T-helper 1 cell (primary cell): Measurements from ENCODE around the gene RESF1.

ENCODE experiments used
- DNase-seq, 5 donors: peaks; one replicate each; pipeline ENCODE4 v3.0.0-alpha.2; 2012 to 2020

The RESF1 gene

DNA sequence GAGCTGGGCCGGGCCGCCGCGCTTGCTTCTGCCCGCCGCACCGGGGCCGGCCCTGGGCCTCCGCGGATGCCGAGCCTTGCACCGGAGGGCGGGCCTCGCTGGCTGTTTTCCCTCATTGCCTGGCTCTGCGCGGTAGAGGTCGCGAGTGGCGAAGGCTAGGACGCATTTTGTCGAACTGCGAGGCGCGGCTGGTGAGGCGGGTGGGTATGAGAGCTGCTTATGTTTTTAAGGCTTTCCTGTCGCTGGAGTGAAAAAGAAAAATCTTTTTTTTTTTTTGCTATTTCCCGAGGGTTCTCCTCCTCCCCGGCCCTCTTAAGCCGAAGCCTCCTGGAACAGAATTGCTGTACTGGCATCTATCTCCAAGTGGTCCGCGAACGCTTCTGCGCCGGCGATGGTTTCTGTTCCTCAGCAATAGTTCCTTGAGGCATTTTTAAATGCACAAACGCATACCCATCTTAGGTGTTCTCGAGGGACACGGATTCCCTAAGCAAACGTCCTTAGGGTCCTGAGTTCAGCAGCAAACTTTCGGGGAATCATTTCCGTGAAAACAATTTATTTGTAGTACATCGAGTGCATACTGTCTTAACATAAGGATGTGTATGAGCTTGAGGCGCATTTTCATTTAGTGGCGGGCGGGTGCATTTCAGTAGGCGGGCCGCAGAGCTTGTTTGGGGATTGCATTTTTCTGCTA is 631 bp downstream of the RESF1 start:
- peak in 4 of 5 donors; percentile 23 to 77 (median 60) for DNase-seq

DNA sequence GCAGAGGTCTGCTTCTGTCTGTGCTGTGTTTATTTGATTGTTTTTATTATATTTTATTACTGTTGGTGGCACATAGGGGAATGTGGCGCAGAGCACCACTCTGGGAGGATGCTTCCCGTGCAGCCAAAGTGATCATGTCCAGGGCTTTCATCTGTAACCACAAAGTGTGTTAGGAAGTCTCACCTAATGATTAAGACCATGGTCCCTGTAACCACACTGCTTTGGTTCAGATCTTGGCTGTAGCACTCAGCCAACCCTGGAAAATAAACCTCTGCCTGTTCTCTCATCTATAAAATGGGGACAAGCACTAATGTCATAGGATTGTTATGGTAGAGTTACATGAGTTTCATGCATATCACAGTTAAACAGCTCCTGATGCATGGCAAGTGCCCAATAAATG is 1.9 kb downstream of the RESF1 start:
- DNase-seq: no peak

DNA sequence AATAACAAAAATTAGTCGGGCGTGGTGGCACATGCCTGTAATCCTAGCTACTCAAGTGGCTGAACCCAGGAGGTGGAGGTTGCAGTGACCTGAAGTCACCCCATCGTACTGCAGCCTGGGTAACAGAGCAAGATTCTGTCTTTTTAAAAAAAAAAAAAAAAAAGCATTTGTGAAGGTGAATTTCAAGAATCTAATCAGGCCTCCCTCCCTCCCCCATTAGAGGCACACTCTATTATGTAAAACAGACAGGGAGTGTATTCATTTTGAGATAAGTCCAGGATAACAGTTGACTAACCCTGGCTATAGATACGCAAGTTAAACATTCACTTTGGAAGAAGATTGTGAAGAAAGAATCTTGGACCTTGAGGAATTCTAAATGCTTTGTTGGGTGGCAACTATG is 2.9 kb downstream of the RESF1 start:
- no peak for DNase-seq

DNA sequence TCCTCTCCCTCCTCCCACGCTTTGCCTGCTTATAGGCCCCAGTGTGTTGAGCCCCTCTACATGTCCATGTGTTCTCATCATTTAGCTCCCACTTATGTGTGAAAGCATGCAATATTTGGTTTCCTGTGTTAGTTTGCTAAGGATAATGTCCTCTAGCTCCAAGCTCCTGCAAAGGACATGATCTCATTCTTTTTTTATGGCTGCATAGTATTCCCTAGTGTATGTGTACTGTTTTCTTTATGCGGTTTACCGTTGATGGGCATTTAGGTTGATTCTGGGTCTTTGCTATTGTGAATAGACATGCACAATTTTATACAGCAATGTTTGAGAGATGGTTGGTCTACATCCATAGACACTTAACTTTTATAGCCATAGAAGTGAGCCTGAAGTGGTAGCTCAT is 5.1 kb downstream of the RESF1 start:
- DNase-seq: no peak

DNA sequence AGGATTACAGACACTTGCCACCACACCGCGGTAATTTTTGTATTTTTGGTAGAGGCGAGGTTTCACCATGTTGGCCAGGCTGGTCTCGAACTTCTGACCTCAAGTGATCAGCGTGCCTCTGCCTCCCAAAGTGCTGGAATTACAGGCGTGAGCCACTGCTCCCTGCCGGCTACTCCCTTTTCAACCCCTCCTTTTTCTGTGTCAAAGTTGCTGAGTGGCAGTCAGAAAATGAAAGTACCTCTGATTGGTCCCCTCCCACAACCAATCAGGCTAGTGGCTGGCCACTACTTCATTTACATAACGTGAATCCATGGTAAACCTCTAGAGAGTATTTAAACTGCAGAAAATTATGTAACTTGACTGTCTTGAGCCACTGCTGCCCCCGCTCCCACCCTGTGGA is 5.9 kb downstream of the RESF1 start:
- DNase-seq: peak in 4 of 5 donors; percentile 8 to 36 (median 24)

DNA sequence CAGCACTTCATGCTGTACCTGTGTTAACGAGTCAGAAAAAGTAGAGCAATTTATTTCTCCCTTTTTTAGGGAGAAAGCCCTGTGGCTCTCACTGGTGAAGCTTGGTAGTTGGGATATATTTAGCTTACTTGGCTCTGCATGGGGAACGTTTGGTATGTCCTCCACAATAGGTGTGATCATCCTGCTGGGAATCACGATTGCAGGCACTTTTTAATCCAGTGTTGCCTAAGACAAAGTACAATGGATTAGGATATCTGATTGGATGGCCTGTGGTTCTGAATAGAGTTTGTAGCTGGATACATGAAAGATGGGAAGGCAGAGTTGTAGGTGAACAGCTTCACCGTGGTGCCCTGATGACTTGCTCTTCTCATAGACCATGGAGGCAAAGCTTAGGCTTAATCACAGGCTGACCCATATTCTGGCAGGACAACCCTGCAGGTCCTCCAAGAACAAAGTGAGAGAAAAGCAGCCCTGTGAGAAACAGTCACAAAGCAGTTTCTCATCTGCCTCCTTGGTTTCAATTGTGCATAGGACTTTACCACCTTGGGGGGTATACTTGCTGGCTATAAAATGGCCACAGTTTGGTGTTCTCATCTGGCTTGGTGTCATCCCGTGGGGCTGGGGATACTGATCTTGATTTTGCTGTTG is 7.5 kb downstream of the RESF1 start:
- no peak for DNase-seq

DNA sequence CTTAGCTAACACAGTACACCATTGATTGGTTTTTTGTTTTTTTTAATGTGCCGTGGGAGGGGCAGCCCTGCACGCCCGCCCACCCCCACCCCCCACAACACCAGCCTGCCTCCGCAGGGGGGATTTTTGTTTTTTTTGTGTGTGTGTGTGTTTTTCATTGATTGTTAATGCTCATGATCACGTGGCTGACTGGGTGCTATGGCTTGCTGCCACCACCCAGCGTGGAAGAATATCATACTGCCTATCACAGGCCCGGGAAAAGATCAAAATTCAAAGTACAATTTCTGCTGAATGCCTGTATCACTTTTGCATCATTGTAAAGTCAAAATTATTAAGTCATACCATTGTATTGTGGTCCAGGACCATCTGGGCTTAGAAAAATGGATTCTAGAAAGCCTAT is 8.3 kb downstream of the RESF1 start:
- DNase-seq: no peak

DNA sequence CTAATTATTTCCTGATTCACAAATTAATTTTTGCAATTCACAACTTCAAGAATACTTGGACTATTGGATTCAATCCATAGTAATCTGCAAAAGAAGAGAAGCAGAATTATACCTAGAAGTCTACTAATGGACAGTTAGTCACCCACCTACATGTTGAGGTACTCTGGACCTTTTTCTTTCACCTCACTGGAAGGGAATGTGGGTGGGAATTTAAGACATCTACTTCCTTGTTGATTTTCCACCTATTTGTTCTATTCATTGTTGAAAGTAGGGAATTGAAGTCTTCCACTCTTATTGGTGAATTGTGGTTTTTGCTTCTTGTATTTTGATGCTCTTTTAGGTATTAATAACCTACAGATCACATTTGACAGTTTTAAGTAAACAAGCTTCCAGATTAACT is 11.0 kb downstream of the RESF1 start:
- DNase-seq: no peak

DNA sequence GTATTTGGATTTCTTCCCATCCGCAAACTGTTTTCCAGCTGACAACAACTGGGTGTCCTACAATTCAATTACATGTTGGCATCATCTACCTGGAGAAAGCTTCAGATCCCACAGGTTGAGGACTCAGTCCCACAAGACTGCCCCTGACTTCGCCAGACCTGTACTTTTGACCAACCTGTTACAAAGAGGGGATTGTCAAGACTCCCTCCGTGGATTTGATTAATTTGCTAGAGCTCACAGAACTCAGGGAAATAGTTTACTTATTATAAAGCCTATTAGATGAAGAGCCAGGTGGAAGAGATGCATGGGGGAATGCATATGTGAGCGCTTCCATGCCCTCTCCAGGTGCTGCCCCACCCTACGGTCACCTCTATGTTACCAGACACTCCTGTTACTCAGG is 14.6 kb downstream of the RESF1 start:
- no peak for DNase-seq

DNA sequence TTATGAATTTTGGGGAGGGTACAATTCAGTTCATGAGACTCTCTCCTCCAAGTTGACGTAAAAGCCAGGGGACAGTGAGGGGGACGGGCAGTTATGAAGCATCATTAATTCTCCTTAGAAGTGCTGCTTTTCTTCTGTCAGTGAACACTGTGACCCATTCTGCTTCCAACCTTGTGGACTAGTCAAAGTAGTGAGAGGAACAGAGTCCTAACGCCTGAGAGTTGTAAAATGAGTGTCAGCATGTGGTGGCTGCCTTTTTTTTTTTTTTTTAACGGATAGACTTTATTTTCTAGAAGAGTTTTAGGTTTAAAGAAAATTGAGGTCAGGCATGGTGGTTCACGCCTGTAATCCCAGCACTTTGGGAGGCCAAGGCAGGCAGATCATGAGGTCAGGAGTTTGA is 15.5 kb downstream of the RESF1 start:
- no peak for DNase-seq

DNA sequence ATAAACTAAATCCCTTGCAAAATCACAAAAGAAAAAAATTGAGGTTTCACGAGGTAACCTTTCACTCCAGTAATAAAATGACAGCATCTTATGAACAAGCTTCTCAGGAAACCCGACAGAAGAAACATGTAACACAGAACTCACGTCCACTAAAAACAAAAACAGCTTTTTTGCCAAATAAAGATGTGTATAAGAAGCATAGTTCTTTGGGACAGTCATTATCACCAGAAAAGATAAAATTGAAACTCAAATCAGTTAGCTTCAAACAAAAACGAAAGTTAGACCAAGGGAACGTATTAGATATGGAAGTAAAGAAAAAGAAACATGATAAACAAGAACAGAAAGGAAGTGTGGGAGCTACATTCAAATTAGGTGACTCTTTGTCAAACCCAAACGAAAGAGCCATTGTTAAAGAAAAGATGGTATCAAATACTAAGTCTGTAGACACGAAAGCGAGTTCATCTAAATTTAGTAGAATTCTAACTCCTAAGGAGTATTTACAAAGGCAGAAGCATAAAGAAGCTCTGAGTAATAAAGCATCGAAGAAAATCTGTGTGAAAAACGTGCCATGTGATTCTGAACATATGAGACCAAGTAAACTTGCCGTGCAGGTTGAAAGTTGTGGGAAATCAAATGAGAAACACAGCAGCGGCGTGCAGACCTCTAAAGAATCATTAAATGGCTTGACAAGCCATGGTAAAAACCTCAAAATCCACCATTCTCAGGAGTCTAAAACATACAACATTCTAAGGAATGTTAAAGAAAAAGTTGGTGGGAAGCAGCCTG is 25.8 kb downstream of the RESF1 start:
- DNase-seq: peak in 1 of 5 donors; percentile 39

DNA sequence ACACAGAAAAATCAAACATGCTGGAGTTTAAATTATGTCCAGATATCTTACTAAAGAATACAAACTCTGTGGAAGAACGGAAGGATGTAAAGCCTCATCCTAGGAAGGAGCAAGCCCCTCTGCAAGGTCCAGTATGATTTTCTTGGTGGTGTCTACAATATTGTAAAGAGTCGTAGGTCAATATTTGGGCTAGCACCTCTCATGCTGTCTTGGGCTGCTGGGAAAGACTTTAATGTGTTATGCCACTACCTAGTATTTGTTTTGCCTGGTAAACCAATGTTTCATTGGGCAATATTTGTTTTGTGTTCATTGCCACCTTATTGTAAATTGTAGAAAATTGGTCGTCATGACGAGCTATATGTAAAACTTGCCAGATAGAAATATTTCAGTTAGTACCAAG is 26.6 kb downstream of the RESF1 start:
- DNase-seq: no peak

DNA sequence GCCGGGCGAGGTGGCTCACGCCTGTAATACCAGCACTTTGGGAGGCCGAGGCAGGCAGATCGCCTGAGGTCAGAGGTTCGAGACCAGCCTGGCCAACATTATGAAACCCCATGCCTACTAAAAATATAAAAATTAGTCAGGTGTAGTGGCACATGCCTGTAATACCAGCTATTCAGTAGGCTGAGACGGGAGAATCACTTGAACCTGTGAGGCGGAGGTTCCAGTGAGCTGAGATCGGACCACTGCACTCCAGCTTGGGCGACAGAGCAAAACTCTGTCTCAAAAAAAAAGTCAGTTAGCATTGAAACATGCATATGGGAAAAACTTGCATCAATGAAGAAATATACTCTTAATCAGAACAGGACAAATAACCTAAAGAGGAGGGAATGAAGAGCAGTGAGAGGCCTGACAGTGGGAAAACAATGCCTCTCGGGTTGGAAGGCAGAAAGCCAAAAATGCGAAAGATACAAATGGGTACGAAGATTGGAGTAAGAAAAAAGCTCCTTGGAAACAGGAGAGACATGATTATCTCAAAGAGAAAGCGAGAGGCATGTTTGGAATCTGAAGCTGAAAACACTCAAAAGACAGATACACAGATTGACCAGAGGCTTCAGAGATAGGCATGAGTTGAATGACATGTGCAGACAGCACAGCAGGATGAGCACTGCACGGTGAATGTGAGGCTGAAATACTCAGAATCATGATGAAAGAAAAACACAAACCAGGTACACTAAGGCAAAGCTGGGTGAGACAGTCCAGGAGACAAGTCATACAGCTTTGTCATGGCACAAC is 30.6 kb downstream of the RESF1 start:
- peak in 1 of 5 donors; percentile 28 for DNase-seq

DNA sequence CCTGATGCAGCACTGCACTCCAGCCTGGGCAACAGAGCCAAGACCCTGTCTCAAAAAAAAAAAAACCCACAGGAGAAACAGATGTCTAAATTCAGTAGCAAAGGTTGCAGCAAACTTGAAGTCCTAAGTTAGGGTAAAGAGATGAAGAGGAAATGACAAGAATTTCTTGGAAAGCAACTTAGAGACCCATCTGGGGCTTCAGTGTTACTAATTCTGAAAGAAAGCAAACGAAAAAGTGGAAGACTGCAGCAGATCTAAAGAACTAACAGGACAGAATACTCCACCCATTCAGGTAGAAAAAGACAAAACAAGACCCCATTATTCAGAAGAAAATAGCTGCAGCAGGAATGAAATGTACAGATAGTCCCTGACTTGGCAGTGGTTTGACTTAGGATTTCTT is 31.9 kb downstream of the RESF1 start:
- DNase-seq: peak in 1 of 5 donors; percentile 76

DNA sequence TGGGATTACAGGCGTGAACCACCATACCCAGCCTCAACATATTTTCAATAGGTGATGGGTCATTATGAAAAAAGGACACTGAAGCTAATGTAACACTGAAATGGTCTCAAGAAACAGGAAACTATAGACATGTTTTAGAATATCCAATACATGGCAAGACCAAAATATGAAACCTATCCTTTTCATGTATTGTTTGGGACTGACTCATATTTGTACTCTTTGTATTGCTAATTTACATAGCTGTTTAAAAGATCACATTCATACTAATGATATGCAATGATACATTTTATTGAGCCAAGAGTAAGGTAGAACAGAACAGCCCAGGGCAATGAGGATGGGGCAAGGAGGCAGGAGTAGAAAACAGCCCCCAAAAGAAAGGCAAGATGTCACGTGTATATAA is 32.6 kb downstream of the RESF1 start:
- DNase-seq: peak in 1 of 5 donors; percentile 38

DNA sequence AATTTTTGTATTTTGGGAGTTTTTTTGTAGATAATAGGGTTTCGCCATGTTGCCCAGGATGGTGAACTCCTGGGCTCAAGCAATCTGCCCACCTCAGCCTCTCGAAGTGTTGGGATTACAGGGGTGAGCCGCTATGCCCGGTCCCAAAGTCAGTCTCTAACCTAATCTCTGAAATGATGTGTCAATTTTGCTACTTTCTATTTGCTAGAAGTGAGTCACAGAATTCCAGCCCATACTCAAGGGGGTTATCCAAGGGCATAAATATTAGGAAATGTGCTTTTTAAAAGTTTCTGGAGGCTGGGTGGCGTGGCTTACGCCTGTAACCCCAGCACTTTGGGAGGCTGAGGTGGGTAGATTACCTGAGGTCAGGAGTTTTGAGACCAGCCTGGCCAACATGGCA is 40.5 kb downstream of the RESF1 start:
- DNase-seq: no peak

DNA sequence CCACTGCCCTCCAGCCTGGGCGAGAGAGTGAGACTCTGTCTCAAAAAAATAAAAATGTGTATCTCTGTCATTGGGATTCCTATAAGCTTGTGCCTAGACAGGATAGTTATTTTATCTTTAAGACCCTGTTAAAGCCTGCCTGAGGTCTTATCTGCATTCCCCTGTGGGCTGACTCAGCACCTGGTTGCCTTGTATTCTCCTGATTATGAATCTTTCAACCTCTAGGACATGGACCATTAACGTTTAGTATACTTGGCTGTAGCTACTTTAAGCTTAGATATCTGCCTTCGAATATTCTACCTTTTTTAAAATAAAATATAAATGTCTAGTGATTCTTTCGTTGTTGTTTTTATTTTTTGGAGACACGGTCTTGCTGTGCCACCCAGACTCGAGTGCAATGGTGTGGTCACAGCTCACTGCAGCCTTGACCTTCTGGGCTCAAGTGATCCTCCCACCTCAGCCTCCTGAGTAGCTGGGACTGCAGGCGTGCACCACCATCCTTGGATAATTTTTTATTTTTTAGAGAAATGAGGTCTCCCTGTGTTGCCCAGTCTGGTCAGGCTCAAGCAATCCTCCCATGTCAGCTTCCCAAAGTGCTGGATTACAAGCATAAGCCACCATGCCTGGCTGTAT is 41.3 kb downstream of the RESF1 start:
- no peak for DNase-seq

DNA sequence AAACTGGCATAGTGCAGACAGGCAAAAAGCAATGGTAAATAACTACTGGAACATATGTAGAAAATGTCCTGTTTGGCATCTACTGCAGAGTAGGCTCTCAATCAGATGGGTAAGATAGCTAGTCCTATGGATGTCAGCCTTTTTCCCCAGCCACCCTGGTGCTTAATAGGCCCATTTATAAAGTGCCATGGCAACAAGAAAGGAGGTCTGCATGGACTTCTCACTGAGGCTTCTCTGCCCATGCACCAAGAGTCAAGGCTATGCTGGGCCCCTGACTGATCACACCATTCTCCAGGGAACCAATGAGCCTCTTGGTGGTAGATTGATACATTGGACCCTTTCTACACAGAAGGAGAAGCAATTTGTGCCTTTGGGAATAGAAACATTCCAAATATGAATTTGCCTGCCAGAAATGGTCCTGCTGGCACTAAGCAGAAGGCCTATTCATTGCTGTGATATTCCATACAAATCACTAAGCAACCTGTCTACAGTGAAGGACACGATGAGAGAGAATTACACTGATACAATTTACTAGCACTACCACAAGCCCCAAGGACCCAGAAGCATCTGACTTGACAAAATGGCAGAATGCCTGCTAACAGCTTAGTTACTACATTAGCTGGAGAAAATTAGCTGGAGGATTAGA is 43.8 kb downstream of the RESF1 start:
- DNase-seq: no peak

DNA sequence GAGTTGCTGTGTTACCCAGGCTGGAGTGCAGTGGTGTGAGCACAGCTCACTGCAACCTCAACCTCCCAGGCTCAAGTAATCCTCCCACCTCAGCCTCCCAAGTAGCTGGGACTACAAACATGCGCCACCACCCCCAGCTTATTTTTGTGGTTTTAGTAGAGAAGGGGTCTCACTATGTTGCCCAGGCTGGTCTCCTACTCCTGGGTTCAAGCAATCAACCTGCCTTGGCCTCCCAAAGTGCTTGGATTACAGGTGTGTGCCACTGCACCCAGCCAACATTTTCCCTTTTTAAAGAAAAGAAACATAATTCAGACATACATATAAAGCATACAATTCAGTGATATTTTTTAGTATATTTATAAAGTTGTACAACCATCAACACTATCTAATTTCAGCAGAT is 44.4 kb downstream of the RESF1 start:
- no peak for DNase-seq

DNA sequence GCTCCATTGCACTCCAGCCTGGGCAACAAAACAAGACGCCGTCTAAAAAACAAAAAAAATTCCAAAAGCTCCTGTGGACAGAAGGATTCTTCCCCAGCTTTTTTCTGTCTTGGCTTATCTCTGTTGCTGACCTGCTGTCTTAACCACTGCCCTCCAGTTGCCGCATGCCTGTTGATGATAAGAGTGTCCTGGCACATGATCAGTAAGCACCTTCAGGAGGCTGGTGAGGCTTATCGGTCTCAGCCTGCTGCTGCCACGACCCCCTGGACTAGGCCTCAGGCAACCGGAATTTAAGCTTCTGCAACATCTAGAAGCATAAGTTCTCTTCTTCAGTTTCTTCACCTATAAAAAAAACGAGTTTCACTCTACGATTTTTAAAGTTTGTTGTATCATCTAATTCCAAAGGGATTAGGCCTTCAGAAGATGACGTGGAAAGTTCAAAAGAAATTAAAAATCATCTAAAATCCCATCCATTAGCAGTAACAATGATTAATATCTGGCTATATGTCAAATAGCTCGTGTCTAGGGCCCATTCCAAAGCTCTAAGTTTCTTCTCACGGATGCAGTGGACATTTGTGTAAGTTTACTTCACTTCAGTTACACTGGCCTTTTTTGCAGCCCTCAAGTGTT is 46.4 kb downstream of the RESF1 start:
- no peak for DNase-seq
